ENCODE results near the gene CKAP4. TPM values are rescaled to one million over a fixed set of nuclear protein-coding genes. Genes with fewer than 3 reads are reported as not detected.

Gene CKAP4
- total RNA-seq, 2 donors from 2014 or later: 50.1 to 56.8 TPM

DNA sequence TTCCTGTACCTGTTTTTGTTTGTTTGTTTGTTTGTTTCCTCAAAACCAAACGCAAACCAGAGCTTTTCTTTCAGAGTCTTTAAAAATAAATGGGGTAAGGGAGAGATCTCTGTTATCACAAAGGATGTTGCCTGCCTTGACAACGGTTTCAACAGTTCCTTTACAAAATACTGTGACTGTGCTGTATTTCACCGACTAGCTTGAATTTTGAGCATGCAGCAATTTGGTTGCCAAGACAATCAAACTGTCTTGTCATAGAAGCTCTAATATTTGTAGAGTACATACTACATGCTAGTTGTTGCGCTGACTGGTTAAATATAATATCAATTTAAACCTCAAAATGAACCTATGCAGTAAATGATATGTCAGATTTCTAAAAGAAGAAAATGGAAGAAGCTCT is 32.3 kb upstream of the CKAP4 start:
- no peak overlapping the region for H3K4me3 ChIP-seq
- TF ChIP-seq, protein P1, sequence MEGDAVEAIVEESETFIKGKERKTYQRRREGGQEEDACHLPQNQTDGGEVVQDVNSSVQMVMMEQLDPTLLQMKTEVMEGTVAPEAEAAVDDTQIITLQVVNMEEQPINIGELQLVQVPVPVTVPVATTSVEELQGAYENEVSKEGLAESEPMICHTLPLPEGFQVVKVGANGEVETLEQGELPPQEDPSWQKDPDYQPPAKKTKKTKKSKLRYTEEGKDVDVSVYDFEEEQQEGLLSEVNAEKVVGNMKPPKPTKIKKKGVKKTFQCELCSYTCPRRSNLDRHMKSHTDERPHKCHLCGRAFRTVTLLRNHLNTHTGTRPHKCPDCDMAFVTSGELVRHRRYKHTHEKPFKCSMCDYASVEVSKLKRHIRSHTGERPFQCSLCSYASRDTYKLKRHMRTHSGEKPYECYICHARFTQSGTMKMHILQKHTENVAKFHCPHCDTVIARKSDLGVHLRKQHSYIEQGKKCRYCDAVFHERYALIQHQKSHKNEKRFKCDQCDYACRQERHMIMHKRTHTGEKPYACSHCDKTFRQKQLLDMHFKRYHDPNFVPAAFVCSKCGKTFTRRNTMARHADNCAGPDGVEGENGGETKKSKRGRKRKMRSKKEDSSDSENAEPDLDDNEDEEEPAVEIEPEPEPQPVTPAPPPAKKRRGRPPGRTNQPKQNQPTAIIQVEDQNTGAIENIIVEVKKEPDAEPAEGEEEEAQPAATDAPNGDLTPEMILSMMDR (IDR thresholded peaks at IDR 0.05): no peak
- H3K27me3 ChIP-seq: no peaks in the 10 kb centered on the region
- H3K9me3 ChIP-seq: peaks cover 0 to 8% of the 10 kb centered on the region in 2 donors
- no peaks in the 10 kb centered on the region for H3K36me3 ChIP-seq
- no peak overlapping the region for H3K27ac ChIP-seq
- H3K4me1 ChIP-seq: peaks cover 0 to 18% of the 10 kb centered on the region in 2 donors
- DNase-seq (ENCODE audit: low spot score): no peak

DNA sequence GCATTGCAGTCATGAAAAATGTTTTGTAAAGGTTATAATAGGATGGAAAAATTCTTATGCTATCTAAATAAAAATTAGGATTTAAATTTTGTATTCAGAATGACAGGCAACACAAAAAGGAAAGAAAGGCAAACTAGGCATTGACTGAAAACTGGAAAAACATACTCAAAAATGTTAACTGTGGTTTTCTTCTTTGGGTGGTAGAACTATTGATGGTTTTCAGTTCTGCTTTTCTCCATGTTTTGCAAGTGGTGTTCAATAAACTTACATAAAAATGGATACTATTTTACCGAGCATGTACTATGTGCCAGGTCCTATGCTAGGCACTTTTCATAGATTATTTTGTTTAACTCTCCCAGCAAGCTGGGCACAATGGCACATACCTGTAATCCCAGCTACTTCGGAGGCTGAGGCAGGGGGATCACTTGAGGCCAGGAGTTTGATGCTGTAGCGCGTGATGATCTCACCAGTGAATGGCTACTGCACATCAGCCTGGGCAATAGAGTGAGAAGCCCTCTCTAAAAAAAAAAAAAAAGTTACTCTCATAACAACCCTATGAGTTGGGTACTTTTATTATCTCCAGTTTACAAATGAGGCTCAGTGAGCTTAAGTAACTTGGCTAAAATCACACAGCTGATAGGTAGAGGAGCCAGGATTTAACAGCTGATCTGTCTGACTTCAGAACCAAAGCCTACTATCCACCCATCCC is 28.4 kb upstream of the CKAP4 start:
- no peak overlapping the region for H3K27ac ChIP-seq
- no peak overlapping the region for H3K4me3 ChIP-seq
- TF ChIP-seq, protein P1 (IDR thresholded peaks at IDR 0.05): no peak
- no peak for DNase-seq (ENCODE audit: low spot score)
- H3K27me3 ChIP-seq: no peaks in the 10 kb centered on the region
- H3K9me3 ChIP-seq: no peaks in the 10 kb centered on the region
- peaks cover 0 to 3% of the 10 kb centered on the region in 2 donors for H3K4me1 ChIP-seq
- no peaks in the 10 kb centered on the region for H3K36me3 ChIP-seq

DNA sequence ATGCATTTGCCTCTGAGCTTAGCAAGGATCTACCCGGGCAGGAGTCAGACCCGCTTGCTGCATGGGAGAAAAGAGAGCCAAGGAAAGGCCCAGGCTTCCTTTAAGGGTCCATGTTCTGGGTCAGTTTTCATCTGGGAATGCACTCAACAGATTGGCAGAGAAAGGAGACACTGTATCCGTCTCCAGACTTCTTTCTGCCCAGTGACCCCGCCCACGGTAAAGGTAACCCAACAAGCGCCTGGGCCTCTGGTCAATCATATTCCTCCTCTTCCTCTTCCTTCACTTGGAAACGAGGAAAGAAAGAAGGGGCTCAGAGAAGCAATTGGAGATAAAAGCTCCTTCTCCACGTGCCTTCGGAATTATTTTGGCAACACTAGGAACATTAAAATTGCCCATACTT is 27.6 kb upstream of the CKAP4 start:
- no peak overlapping the region for H3K27ac ChIP-seq
- DNase-seq (ENCODE audit: low spot score): no peak
- no peaks in the 10 kb centered on the region for H3K36me3 ChIP-seq
- no peak overlapping the region for H3K4me3 ChIP-seq
- TF ChIP-seq, protein P1 (IDR thresholded peaks at IDR 0.05): no peak
- H3K27me3 ChIP-seq: no peaks in the 10 kb centered on the region
- no peaks in the 10 kb centered on the region for H3K4me1 ChIP-seq
- no peaks in the 10 kb centered on the region for H3K9me3 ChIP-seq

DNA sequence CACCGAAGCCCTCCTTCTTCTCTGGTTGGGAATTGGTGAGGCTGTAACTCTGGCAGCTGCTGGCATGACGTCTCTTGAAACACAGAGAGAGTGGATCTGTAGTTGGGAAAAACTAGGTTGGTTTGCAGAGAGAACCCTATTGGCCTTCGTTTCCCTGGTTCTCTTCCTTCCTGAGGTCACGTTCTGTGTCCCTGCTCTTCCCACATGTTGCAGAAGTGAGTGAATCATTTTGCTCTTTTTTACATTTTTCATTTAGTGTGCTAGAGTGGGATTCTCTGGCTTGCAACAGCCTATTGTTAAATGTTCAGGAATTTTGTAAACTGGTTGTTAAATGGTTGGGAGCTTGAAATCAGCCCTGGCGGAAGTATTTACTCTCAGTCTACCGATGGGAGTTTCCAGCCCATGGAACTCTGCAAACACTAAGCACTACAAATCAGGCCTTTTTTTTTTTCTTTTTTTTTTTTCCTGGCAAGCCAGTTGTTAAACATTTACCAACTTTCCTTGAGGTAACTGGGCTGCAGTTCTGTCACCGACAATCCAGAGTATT is 26.8 kb upstream of the CKAP4 start:
- Histone ChIP-seq H3K9me3 (no peaks in the 10 kb centered on the region), H3K4me1 (no peaks in the 10 kb centered on the region), H3K27ac (no peak overlapping the region), H3K27me3 (no peaks in the 10 kb centered on the region), H3K4me3 (no peak overlapping the region), H3K36me3 (no peaks in the 10 kb centered on the region)
- no peak for DNase-seq (ENCODE audit: low spot score)
- TF ChIP-seq, protein P1 (IDR thresholded peaks at IDR 0.05): no peak

DNA sequence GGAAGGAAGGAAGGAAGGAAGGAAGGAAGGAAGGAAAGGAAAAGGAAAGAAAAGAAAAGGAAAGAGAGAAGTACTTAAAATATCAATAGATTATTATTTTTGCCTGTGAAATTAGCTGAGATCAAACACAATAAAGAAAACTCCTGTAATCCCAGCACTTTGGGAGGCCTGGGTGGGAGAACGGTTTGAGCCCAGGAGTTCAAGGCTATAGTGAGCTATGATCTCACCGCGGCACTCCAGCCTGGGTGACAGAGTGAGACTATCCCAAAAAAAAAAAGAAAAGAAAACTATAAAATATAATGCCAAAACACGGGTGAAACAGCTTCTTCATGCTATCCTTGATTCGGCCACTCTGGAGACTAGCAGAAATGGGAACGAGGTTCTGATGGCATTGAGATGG is 26.2 kb upstream of the CKAP4 start:
- H3K4me1 ChIP-seq: no peaks in the 10 kb centered on the region
- TF ChIP-seq, protein P1 (IDR thresholded peaks at IDR 0.05): no peak
- no peaks in the 10 kb centered on the region for H3K9me3 ChIP-seq
- no peak overlapping the region for H3K4me3 ChIP-seq
- H3K27me3 ChIP-seq: no peaks in the 10 kb centered on the region
- no peak overlapping the region for H3K27ac ChIP-seq
- H3K36me3 ChIP-seq: no peaks in the 10 kb centered on the region
- DNase-seq (ENCODE audit: low spot score): no peak

DNA sequence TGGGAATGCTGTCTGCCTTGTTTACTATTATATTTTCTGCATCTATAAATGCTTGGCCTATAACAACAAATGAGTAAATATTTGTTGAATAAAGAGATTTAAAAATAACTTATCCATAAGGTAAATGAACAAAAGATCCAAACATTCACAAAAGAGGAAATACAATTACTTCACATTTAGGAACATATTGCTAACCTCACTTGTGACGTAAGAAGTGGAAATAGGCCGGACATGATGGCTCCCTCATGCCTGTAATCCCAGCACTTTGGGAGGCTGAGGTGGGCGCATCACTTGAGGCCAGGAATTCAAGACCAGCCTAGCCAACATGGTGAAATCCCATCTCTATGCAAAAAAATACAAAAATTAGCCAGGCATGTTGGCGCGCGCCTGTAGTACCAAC is 25.7 kb upstream of the CKAP4 start:
- no peak overlapping the region for H3K27ac ChIP-seq
- H3K36me3 ChIP-seq: no peaks in the 10 kb centered on the region
- no peak for DNase-seq (ENCODE audit: low spot score)
- H3K4me3 ChIP-seq: no peak overlapping the region
- no peaks in the 10 kb centered on the region for H3K27me3 ChIP-seq
- no peaks in the 10 kb centered on the region for H3K9me3 ChIP-seq
- no peaks in the 10 kb centered on the region for H3K4me1 ChIP-seq
- TF ChIP-seq, protein P1 (IDR thresholded peaks at IDR 0.05): no peak

Data from right atrium auricular region (tissue), 2 donors.